GM21390 (cell line): ENCODE measurements around the gene FCRL1.

Experiments used
- ATAC-seq: cut with Tn5 transposase; IDR thresholded peaks from one replicate; pipeline ENCODE4 v1.9.1; 2021; ENCODE audit not compliant: unreplicated experiment

Gene FCRL1

GRCh38 chr1:157806431-157807149 lies 13.3 kb downstream of the FCRL1 start:
- peak; percentile 88 for ATAC-seq

GRCh38 chr1:157803851-157804250 lies 16.1 kb downstream of the FCRL1 start:
- no peak for ATAC-seq

- ATAC-seq, result no peak
Observed at GRCh38 chr1:157799996-157800395, 19.9 kb downstream of the FCRL1 start.

- ATAC-seq, result no peak
Observed at GRCh38 chr1:157798211-157798610, 21.7 kb downstream of the FCRL1 start.

- ATAC-seq, result no peak
Observed at GRCh38 chr1:157785248-157785647, 34.7 kb downstream of the FCRL1 start.

- ATAC-seq, result no peak
Observed at GRCh38 chr1:157784801-157785200, 35.1 kb downstream of the FCRL1 start.

GRCh38 chr1:157782931-157783330 lies 37.0 kb downstream of the FCRL1 start:
- no peak for ATAC-seq

GRCh38 chr1:157781048-157781447 lies 38.9 kb downstream of the FCRL1 start:
- peak; percentile 72 for ATAC-seq

GRCh38 chr1:157776971-157777391 lies 42.9 kb downstream of the FCRL1 start, which contains the start of gene FCRL2:
Gene FCRL2, minus strand, starts transcription at chr1:157777132. Its CDS starts 59 bp downstream, at chr1:157777073.
- ATAC-seq, result peak; percentile 53

GRCh38 chr1:157775101-157775870 lies 44.6 kb downstream of the FCRL1 start:
- ATAC-seq, result no peak

- ATAC-seq, result no peak
Observed at GRCh38 chr1:157774412-157774811, 45.5 kb downstream of the FCRL1 start.

GRCh38 chr1:157773493-157774350 lies 46.2 kb downstream of the FCRL1 start:
- ATAC-seq, result peak; percentile 67

- no peak for ATAC-seq
Observed at GRCh38 chr1:157771661-157772425, 48.1 kb downstream of the FCRL1 start.

GRCh38 chr1:157770442-157771043 lies 49.4 kb downstream of the FCRL1 start:
- ATAC-seq, result no peak

- ATAC-seq, result no peak
Observed at GRCh38 chr1:157766792-157767191, 53.1 kb downstream of the FCRL1 start.

- ATAC-seq, result no peak
Observed at GRCh38 chr1:157758018-157758417, 61.9 kb downstream of the FCRL1 start.

GRCh38 chr1:157753611-157754010 lies 66.3 kb downstream of the FCRL1 start:
- ATAC-seq, result no peak

GRCh38 chr1:157751283-157751682 lies 68.6 kb downstream of the FCRL1 start:
- ATAC-seq, result no peak

GRCh38 chr1:157748262-157748817 lies 71.6 kb downstream of the FCRL1 start:
- ATAC-seq, result no peak
